Measurements from ENCODE around the gene TCF3.

DNA sequence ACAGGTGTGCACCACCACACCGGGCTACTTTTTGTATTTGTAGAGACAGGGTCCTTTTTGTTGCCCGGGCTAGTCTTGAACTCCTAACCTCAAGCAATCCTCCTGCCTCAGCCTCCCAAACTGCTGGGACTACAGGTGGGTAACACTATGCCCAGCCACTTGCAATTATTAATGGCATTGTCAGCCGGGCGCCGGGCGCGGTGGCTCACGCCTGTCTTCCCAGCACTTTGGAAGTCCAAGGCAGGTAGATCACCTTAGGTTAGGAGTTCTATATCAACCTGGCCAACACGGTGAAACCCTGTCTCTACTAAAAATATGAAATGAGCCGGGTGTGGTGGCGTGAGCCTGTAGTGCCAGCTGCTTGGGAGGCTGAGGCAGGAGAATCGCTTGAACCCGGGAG, 81.6 kb downstream of the TCF3 start:
- TF ChIP-seq, protein P1, sequence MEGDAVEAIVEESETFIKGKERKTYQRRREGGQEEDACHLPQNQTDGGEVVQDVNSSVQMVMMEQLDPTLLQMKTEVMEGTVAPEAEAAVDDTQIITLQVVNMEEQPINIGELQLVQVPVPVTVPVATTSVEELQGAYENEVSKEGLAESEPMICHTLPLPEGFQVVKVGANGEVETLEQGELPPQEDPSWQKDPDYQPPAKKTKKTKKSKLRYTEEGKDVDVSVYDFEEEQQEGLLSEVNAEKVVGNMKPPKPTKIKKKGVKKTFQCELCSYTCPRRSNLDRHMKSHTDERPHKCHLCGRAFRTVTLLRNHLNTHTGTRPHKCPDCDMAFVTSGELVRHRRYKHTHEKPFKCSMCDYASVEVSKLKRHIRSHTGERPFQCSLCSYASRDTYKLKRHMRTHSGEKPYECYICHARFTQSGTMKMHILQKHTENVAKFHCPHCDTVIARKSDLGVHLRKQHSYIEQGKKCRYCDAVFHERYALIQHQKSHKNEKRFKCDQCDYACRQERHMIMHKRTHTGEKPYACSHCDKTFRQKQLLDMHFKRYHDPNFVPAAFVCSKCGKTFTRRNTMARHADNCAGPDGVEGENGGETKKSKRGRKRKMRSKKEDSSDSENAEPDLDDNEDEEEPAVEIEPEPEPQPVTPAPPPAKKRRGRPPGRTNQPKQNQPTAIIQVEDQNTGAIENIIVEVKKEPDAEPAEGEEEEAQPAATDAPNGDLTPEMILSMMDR (optimal IDR thresholded peaks at IDR 0.05 in 1 of 3, IDR thresholded peaks at IDR 0.05 in 1 of 3, conservative IDR thresholded peaks at IDR 0.05 in 1 of 3; ENCODE audit: extremely low read depth in 1 of 3, insufficient read depth in 2 of 3, low read length in 3 of 3), result no peak
- TF ChIP-seq EZH2 (IDR thresholded peaks at IDR 0.05; ENCODE audit: low read length), result no peak

All from keratinocyte (primary cell).